Frontal cortex (tissue), 4 donors: ENCODE results near the gene ANK2. TPM values are rescaled to one million over a fixed set of nuclear protein-coding genes. Genes with fewer than 3 reads are reported as not detected.
"Not testable (repeated sequence)": the region's sequence is repeated elsewhere in the genome, so short reads cannot be mapped to it uniquely, and the experiment has no call there.

Experiments
- DNase-seq, 2 donors: peaks; one replicate each; pipeline ENCODE4 v3.0.0; 2012; ENCODE audit warnings: low spot score in 2 of 2
- FAIRE-seq: peaks from 2 replicates; lab custom pipeline; 2012; peaks lifted over from hg19 to GRCh38; lab: Jason Lieb, UNC
- total RNA-seq: library from RNA; depleted of rRNA; stranded (reverse); fragments of >200 nt; gene quantifications from one replicate; pipeline ENCODE4 v1.2.3, GENCODE V29; 2014
- donor health status: control.
- donor health status: control.
- donor health status: control.

ANK2 gene
- total RNA-seq, 1 donor from 2014 or later: 477 TPM

DNA sequence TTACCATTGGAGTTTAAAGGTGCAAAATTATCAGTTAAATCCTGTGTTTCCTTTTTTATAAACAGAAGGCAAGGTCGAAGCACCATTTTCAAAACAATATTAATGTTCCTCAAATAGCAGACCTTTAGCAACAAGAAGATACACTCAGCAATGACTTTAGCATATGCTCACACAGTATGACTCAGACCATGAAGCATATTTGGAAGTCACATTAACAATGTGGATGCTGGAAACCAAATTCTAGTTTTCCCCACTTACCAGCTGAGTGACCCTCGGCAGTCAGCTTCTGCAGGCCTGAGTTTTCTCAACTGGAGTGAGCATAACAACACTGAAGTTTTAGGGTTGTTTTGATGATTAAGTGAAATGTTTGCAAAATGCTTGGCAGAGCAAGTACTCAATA, 130.5 kb downstream of the ANK2 start:
- no peak for FAIRE-seq

DNA sequence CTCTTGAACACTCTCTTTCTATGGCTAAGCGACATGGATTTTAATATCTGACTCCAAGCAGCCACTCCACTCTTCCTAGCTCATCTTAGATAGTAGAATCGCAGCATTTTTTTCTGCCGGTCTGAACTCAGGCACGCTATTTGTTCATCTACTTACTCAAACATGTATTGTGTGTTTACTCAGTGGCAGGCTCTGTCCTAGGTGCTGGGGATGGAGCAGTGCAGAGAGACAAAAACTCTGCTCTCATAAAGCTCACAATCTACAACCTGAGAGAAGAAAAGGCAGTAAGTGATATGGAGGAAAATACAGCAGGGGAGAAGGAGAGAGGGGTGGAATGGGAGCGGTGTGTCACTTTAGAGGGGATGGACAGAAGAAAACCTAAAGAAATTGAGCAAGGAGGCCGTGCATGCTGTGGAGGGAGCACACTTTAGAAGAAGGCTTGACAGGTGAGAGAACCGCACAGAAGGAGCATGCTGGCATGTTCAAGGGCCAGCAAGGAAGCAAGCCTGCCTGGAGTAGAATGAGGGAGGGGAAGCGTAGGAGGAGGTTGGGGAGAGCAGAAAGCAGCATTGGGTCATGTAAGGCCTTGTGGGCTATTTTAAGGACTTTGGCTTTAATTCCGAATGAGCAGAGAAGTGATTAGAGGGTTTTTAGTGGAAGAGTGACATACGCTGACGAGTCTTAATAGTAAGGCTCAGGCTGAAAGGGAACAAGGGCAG, 132.0 kb downstream of the ANK2 start:
- DNase-seq (no peak), FAIRE-seq (no peak)

More for the DNA sequence above, 130.5 kb downstream of the ANK2 start:
- no peak for DNase-seq

DNA sequence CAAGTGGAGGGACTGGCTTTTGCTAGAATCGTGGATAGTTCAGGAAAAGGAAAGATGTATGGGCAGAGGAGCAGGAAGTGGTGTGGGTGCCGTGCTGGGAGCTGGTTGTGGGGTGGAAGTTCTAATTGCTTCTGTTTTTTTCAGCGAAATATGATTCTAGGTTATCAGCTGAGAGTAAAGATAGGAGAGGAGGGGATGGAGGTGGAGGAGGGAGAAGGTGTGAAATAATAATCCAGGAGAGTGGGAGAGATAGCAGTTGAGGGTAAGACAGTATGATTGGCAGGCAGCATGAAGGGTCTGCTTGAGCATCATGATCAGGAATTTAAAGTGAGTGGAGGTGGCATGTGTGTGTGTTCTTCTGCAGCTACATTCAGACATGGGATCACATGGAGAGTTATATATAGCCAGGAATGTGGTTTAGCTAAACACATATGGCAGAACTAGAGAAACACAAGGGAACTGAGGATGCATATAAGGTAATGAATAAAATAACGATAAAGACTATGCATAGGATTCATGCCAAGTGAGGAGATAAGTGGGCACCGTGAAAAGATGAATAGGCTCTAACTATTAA, 133.7 kb downstream of the ANK2 start:
- DNase-seq (no peak), FAIRE-seq (no peak)

DNA sequence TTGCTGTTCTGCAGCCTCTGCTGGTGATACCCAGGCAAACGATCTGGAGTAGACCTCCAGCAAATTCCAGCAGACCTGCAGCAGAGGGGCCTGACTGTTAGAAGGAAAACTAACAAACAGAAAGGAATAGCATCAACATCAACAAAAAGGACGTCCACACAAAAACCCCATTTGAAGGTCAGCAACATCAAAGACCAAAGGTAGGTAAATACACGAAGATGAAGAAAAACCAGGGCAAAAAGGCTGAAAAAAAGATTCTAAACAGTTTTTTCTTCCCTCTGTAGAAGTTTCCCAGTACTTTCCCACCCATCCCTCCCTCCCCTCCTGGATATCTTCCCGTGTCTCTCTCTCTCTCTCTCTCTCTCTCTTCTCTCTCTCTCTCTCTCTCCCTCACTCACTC, 136.8 kb downstream of the ANK2 start:
- not testable (repeated sequence) for DNase-seq, FAIRE-seq

DNA sequence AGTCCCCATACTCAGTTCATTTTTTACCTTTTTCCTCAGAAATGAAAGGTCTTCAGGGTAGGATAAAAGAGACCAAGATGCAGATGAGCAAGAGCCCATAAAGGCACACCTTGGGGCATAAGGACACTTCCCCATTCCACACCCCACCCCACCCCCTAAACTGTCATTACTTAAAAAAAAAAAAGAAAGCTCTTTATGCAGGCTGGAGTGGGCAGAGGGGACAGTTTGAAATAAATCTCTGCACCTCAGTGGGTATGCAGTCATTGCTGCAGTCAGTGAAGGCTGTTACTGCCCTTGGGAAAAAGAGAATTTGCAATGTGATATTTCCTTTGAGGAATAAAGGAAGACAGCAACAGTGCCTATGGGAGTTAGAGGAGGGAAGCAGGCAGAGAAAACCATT, 137.5 kb downstream of the ANK2 start:
- DNase-seq (no peak), FAIRE-seq (no peak)

DNA sequence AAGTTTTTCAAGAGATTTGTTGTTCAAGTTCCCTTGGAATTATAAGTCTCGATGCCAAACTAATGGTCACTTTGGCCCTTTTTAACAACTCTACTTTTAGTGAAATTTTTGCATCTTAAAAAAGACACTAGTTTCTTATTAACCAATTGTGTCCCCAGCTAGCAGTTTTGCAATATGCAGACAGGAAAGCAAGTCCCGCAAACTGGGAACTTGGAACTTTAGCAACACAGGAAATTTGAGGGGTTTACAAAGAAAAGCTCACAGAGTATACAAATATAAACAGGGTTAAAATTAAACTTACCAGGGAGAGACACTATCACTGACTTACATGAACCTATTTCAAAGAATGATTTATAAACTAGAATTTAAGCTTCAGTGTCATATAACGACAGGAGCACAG, 137.9 kb downstream of the ANK2 start:
- no peak for DNase-seq
- no peak for FAIRE-seq

DNA sequence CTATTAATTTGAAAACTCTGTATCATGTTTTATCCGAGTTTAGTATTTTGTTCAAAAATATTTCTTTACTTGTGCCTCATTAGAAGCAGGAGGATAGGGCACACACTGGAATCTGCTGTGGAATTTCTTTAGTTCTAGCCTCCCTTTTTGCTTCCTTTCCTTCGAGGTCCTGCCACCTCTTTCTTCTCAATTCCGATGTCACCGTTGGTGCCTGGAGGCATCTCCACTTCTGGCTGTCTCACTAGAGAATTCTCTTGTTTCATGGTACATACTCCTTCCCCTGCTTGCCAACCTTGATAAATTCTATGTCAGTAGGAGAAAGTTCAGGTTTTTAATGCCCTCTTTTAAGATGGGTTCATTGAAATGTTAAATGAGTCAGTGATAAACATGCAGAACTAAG, 140.1 kb downstream of the ANK2 start:
- no peak for FAIRE-seq
- DNase-seq: no peak

DNA sequence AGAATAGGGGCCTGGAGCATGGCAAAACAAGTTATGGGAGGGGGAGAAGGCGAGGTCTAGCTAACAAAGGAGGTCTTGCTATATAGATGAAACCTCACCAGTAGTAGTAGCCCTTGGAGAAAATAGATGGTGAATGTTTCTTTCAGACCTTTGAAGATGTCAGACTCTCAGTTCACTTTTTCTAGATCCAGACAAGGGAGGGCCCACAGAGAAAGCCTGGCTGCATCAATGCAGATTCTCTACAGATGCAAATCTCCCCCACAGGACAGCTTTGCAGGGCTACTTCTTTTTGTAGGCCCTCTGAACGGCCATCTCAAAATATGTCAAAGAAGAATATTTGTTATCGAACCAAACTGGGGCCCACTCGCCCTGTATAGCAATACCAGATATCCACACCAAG, 159.7 kb downstream of the ANK2 start:
- FAIRE-seq: no peak

DNA sequence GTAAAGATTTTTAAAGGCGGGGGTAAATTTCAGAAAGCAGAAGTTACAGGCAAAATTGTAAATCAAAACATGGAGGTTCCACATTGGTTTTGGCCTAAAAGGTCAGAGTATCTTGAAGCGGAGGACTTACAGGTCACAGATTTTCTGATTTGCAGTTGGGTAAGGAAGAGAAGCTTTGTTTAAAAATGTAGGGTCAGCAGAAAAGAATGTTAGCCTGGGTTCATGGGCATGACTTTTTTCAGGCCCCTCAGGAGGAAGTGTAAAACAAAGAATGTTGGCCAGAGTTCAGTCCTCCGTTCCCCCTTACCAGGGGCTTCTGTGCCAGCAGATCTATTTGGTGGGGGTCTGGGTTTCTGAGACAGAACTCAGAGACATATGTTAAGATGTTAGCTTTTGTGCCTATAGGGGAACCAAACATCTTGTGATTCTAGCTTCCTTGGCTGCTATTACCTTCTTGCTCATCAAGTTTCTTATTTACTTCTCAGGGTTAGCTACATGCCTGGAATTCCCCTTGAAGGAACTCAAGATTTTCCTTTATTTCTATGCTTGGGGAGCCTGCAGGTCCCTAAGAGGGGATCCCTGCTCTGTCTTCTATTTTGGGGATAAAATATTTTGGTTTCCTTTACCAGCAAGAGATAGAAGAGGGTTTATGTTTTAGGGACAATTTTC, 160.3 kb downstream of the ANK2 start:
- DNase-seq: no peak
- no peak for FAIRE-seq

More for the DNA sequence above, 159.7 kb downstream of the ANK2 start:
- DNase-seq: no peak

DNA sequence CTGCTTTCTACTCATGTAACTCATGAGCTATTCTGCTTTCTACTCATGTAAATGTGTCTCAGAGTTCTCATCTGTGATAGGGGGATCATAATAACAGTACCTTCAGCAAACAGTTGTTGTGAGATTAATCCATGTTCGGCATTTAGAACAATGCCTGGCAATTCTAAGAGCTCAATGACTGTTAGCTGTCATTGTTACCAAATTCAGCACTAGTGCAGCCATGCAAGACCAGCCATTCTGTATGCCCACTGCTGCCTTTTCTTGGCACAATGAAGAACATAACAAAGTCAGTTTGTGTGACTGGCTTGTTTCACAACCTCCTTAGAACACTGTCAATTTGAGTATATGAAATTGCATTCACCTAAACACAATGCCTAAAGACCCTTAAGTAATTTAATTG, 163.2 kb downstream of the ANK2 start:
- DNase-seq (no peak), FAIRE-seq (no peak)

DNA sequence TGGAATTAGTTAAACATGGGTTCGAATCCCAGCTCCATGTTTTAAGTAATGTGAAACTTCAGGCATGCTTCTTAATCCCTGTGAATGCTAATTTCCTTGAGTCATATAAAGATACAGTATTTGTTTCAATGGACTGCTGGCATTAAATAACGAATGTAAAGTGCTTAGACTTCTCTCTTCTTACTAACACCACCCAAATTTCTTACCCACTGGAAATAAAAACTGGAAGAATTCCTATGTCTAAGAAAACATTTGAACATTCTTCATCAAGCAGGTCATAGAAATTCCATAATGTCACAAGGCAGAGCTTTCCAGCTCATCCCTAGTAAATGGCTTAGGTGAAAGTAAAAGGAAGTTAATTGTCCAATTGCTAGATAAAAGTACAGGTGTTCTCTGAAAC, 172.5 kb downstream of the ANK2 start:
- DNase-seq (no peak), FAIRE-seq (no peak)

DNA sequence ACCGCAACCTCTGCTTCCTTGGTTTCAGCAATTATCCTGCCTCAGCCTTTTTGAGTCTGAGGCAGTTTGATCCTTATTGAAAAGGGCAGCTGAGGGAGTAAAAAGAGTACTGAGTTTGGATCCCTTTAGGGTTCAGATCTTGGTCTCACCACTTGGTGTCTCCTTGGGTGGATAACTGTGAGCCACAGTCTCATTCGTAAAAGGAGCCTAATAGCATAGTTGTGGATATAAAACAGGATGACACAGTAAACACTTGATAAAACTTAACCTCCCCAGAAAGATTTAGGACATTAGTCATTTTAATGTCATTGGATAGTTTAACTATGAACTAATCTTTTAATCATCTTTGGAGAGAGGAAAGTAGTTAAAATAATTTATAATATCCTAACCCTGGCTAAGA, 173.0 kb downstream of the ANK2 start:
- no peak for FAIRE-seq
- DNase-seq: no peak

DNA sequence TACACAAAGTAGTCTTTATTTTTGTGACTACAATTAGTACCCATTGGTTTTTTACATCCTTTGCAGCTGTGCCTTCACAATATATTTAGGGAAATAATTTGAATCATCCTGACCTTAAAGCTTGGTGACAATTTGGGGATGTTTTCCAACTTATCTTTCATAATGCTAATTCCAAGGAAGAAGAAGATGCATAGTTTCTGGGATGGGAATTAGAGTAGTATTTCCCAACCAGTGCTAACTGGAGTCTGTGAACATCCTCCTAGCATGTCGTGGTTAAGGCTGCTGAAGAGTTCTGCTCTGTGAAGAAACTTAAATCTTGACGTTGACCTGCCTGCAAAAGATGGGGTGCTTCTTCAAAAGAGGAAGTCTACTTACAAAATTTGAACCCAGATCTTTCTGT, 173.5 kb downstream of the ANK2 start:
- FAIRE-seq (no peak), DNase-seq (no peak)

DNA sequence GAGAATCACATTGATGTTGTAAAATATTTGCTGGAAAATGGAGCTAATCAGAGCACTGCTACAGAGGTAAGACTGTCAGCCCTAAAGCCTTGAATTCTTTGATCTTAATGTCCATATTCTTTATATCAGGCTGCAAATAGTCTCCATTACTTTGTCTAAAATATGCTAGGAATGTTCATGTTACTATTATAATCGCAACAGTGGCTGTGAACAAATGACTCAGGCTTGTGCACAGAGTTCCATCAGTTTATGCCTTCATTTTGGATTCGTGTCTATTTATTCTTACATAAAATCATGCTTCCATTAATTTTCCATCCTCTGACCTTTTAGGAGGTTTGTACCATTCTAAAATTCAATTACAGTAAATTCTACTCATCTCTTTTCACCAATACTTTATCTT, 182.7 kb downstream of the ANK2 start:
- FAIRE-seq: no peak
- DNase-seq: no peak

DNA sequence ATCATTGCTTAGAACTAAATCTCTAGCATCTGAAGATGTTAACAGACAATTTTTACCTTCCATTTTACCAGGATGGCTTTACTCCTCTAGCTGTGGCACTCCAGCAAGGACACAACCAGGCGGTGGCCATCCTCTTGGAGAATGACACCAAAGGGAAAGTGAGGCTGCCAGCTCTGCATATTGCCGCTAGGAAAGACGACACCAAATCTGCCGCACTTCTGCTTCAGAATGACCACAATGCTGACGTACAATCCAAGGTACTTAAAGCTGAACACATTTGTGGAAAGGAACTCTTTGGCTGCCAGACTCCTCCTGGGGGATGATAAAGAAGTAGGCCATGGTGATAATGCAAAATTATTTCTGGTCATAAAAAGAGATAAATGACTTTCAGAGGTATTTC, 187.5 kb downstream of the ANK2 start:
- FAIRE-seq (no peak), DNase-seq (no peak)

DNA sequence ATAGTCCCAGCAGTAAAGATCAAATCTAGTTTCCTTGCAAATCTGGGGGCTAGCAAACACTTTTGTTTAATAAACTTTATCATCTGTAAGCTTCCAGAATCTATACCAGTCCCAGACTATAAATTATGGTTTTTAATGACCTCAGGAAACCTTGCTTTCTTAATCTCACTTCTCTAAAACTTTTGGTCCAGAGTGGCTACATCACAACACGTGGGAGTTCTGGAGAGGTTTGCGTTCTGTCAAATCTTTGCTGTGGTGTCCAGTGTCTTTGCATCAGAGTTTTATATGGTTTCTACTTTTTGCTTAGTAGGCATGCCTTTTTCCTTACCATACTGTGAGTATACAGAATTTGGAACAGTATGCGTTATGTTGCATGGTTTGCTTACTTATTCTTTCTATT, 193.9 kb downstream of the ANK2 start:
- DNase-seq: no peak
- FAIRE-seq: no peak

DNA sequence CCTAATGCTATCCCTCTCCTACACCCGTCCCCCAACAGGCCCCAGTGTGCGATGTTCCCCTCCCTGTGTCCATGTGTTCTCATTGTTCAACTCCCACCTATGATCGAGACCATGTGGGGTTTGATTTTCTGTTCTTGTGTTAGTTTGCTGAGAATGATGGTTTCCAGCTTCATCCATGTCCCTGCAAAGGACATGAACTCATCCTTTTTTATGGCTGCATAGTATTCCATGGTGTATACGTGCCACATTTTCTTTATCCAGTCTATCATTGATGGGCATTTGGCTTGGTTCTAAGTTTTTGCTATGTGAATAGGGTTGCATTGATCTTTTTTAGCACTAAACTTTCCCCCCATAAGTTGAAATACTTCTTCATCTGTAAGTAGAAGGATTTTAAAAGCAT, 195.3 kb downstream of the ANK2 start:
- not testable (repeated sequence) for FAIRE-seq, DNase-seq

DNA sequence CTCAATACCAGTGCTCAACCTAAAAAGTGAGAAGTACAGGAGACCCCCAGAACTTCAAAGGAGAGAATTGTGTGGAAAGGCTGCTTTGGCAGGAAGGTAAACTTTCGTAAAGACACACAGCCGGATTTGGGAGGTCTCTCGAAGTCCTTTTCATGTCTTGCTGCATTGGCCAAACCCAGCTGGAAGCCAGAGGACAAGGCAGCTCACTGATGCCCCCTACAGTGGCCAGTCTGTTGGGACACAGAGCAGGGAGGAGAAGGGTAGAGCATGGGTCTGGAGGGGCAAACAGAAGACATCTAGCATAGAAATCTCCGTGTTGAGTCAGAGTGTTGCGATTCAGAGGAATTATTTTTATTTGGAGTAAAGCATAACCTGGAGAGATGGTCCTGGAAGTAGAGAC, 198.9 kb downstream of the ANK2 start:
- no peak for DNase-seq
- FAIRE-seq: no peak

DNA sequence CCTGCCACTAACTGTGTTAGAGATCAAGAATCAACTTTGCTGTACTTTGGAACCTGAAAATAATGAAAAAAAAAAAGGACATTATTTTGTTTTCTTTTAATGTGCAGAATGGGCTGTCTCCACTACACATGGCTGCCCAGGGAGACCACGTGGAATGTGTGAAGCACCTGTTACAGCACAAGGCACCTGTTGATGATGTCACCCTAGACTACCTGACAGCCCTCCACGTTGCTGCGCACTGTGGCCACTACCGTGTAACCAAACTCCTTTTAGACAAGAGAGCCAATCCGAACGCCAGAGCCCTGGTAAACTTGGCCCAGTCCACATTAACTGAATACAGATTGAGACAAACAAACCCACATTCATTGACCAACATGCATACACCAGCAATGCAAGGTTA, 206.2 kb downstream of the ANK2 start:
- FAIRE-seq: no peak
- DNase-seq: no peak

DNA sequence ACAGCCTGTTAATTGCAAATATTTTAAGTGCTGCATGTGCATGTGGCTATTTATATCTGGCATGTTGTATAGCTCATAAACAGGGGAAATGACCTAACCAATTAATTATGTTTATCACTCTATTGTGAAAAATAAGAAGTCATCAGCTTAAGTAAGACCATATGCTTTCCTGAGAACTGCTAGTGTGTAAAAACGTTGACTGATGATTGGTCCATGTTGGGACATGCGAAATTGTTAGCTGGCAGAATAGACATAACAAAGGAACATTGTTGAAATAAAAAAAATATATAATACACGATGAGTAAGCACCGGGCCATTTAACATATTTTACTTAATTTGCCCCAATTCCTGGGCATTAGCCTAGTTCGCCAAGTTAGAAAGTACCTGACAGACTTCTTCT, 207.5 kb downstream of the ANK2 start:
- DNase-seq: no peak
- FAIRE-seq: no peak

DNA sequence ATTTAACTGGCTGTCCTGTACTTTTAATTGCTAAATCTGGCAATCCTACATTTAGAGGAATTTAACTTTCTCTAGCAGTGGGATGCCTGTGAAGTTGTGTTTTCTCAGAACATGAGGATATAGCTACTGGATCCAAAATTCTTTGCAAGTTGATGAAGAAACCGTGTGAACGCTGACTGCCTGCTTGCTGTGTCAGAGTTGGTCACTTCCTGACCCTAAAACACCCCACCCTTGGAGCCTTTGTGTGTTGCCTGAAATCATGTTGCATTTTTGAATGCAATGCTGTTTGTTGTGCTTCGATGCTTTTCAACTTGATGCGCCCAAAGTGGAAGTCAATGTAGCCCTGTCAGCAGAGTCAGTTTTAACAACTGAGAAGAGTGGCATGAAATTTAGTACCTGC, 211.2 kb downstream of the ANK2 start:
- FAIRE-seq (no peak), DNase-seq (no peak)
